Measurements from ENCODE around the gene PGLYRP4. TPM values are rescaled to one million over a fixed set of nuclear protein-coding genes. Genes with fewer than 3 reads are reported as not detected.
"Not testable (repeated sequence)": the region's sequence is repeated elsewhere in the genome, so short reads cannot be mapped to it uniquely, and the experiment has no call there.

Gene PGLYRP4
- total RNA-seq, 1 donor from 2014 or later: not detected

DNA sequence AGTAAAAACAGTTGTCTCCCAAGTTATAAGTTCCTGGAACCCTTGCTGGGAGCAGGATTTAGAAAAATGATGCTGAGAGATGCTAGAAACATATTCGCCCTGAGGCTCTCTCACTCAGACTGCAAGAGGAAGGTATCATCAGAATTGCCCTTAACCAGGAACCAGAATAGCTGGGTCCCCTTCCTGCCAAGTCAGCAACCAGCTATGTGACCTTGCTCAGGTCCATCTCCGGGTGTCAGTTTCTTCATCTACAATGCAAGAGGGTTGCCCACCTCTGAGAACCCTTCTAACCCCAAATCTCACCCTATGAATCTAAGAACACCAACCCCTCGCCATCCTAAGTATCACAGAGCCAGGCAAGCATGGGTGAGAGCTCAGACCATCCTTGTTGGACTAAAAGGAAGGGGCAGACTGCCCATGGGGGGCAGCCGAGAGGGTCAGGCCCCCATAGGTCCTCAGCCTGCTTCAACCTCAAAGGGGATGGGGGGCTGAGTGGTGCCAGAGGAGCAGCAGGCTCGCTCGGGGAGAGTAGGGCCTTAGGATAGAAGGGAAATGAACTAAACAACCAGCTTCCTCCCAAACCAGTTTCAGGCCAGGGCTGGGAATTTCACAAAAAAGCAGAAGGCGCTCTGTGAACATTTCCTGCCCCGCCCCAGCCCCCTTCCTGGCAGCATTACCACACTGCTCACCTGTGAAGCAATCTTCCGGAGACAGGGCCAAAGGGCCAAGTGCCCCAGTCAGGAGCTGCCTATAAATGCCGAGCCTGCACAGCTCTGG, 8.6 kb upstream of the PGLYRP4 start:
- peak in 1 of 2 donors; percentile 5 for DNase-seq (ENCODE audit: low read depth in 2 of 2)

DNA sequence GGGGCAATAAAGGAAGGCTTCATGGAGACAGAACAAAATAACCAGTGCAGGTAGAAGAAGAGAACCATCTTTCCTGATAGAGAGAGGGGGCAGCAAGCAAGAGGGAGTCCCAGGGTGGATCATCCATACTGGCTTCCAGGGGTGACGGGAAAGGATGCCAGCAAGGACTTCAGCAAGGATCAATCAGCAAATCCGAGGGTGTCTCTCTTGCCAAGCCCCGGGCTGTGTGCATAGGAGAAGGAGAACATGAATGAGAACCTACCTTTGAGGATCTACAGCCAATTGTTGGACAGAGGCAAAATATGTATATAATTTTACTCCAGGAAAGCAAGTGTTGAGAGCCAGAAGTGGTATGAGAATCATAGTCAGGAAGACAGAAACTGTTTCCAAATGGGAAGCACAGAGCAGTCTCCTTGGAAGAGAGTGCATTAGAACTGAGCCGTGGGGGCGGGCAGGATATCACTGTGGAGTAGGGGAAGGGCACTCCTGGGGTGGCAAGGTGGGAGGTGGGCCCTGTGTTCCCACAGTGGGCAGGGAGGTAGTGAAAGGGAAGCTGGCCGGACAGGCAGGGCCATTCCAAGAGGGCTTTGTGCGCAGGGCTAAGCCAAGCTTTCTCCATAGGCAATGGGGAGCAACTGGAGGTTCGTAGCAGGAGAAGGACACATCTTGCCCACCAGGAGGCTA, 7.9 kb upstream of the PGLYRP4 start:
- no peak for DNase-seq (ENCODE audit: low read depth in 2 of 2)

GRCh38 chr1:153355445-153356071, 6.9 kb upstream of the PGLYRP4 start:
- peak; percentile 51 to 71 for DNase-seq (ENCODE audit: low read depth in 2 of 2)

DNA sequence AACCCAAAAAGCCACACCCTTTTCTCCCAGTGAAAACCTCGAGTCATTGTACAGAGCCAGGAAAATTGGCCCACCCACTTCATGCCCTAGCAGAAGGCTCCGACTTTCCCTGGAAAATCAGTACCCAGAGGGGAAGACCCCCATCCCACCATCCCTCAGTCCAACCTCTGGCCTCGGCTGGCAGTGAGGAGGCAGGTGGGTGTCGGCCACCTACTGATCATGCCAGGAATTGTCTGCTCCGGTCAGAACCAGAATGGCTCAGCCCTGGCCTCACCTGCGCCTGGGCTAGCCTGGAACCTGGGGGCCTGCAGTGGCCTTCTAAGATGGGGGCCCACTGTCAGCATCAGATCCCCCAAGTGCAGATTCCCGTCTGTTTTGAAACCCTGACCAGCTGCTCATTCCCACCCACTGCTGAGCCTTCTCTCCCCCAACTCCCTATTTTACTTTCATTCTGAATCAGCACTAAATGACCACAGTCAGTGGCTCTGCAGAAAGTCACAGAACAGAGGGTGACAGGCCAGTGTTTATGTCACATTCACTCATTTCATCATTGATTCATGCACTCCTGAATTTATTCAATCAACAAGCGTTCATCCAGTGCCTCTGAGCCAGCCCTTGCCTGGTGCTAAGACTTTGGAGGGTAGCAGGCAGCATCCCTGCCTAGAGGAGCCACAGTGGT, 6.0 kb upstream of the PGLYRP4 start:
- DNase-seq (ENCODE audit: low read depth in 2 of 2): no peak

GRCh38 chr1:153353226-153353947, 4.7 kb upstream of the PGLYRP4 start:
- DNase-seq (ENCODE audit: low read depth in 2 of 2): no peak

GRCh38 chr1:153352523-153352922, 3.9 kb upstream of the PGLYRP4 start:
- DNase-seq (ENCODE audit: low read depth in 2 of 2): peak; percentile 67 to 78

- no peak for DNase-seq (ENCODE audit: low read depth in 2 of 2)
Measured at GRCh38 chr1:153350321-153350957, 1.8 kb upstream of the PGLYRP4 start.

DNA sequence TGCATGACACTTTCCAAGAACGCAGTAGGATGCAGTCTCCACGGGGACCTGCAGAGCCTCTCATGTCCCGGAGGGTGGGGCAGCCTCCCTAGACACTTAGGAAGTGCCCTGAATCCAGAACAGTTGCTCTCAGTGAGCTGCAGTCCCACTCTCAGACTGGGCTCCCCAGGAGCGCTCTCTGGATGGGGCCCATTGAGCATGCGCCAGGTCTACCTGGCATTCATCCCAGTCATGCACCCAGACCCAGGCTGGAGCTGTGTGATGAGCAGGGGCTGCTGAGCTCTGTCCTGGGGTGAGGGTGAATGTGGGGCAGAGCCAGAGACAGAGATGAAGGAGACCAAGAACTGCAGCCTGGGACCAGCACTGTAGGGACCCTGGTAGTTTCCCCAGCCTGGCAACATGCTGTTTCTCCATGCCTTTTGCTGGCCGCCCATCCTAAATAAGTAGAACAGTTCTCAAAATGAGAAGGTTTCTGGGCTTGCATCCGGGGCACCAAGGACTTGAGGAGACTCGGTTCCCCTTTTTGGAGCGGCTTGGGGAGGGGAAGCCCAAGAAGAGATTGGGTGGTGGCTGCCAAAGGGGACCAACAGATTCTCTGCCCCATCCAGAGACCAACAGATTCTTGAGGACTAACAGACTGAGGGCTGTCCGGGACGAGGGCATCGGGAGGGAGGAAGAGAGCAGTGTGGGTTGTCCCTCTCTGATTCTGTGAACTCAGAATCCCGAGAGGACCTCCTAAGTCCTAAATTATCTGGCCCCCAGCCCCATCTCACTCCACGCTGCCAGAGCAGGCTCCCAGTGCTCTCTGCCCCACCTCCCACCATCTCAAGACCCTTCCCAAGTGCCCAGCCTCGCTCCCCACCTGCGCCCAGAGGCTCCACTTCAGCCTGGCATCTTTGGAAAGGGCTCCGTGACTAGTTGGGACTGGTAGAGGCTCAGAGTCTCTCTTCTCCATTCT, 1.0 kb upstream of the PGLYRP4 start:
- DNase-seq (ENCODE audit: low read depth in 2 of 2): no peak

GRCh38 chr1:153347856-153348255, 785 bp downstream of the PGLYRP4 start:
- DNase-seq (ENCODE audit: low read depth in 2 of 2): no peak

DNA sequence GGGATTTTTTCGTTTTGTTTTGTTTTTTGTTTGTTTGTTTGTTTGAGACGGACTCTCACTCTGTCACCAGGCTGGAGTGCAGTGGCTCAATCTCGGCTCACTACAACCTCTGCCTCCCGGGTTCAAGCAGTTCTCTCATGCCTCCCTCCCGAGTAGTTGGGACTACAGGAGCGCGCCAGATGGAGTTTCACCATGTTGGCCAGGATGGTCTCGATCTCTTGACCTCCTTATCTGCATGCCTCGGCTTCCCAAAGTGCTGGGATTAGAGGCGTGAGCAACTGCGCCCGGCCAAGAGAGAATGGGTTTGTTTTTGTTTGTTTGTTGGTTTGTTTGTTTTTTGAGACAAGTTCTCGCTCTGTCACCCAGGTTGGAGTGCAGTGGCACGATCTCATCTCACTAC, 1.6 kb downstream of the PGLYRP4 start:
- not testable (repeated sequence) for DNase-seq (ENCODE audit: low read depth in 2 of 2)

- no peak for DNase-seq (ENCODE audit: low read depth in 2 of 2)
Measured at GRCh38 chr1:153346077-153346723, 2.4 kb downstream of the PGLYRP4 start.

DNA sequence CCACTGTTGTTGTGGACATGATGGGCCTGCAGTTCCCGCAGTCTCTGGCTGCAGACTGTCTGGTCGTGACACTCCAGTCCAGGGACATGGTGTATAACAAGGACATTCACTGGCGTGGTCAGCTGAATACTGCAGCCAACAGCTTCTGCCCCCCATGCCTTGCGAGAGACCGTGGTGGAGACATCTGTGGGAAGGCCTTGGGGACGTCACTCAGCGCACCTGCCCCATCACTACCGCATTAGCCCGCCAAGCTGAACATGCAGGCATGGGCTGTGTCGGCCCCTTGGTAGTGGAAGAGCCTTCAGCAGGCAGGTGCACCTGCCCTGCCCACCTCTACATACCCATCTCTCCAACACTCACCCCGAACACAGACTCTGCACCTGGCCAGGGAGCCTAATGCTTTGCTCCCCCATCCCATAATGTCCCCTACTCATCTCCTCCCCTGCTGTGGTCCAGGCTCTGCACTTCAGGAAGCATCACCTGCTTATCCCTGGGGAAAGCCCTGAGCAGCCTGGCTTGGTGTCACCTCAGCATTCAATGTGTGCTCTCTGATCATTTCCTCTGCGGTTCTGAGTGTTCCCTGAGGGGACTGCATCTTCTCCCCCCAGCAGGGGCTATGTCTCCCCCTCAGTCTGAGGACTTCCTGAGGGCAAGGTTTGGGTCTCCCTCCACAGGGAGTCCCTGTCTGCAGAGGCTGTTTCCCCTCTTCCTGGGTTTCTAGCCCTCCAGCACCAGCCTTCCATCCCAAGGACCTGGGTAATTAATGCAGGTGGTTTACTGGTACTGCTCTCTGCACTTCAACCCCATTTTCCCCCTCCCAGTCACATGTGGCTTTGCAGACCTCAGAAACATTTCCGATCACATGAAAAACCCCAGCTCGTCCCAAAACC, 3.2 kb downstream of the PGLYRP4 start:
- no peak for DNase-seq (ENCODE audit: low read depth in 2 of 2)

DNA sequence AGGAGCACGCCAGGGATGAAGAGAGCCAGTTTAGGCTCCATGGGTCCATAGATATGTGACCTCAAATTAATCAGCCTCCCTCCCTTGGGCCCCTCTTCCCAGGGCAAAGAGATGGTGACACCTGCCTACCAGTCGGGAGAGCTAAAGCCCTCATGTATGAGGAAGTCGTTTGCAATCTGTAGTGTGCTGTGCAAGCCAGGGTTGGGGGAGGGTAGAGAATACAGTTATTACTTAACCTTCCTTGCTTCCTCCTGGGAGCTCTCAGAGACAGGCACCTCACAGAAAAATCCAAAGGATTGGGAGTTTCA, 4.0 kb downstream of the PGLYRP4 start:
- no peak for DNase-seq (ENCODE audit: low read depth in 2 of 2)

DNA sequence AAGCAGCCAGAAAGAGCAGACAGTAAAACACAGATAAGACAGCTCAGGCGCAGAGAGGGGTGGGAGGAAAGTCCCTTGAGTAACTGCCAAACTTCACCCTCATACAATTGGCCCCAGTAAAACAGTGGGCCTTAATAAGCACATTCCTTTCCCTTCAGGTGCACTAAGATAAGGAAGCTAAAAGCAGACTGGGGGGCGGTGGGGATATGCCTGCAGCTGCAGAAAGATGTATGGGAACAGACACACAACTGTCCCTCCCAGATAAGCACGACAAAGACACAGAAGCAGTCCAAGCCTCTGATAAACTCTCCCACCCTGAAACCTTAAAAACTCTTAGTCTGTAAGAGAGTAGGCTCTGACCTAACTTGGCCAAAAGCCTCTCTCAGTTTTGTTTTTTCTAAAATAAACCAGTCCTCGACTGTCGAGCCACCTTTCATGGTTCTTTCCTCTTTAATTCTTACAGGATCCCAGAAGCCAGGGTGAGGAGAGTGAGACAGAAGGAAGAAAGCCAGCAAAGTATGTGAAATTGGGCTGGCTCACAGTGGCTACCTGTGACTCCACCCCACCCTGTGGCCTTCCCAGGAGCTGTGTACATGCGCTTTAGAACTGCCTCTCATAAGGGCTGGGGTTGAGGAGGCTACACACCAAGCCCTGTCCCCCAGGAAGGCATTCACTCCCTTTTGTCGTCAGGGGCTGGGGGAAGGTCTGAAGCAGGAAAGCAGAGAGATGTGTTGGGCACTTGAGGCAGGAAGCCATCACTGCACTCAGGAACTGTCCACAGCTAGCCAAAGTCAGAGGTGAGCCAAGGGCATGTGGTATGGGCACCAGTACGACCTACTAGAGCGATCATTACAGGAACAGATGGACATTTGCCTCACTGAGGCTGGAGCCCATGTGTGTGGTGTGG, 4.6 kb downstream of the PGLYRP4 start:
- DNase-seq (ENCODE audit: low read depth in 2 of 2): no peak

DNA sequence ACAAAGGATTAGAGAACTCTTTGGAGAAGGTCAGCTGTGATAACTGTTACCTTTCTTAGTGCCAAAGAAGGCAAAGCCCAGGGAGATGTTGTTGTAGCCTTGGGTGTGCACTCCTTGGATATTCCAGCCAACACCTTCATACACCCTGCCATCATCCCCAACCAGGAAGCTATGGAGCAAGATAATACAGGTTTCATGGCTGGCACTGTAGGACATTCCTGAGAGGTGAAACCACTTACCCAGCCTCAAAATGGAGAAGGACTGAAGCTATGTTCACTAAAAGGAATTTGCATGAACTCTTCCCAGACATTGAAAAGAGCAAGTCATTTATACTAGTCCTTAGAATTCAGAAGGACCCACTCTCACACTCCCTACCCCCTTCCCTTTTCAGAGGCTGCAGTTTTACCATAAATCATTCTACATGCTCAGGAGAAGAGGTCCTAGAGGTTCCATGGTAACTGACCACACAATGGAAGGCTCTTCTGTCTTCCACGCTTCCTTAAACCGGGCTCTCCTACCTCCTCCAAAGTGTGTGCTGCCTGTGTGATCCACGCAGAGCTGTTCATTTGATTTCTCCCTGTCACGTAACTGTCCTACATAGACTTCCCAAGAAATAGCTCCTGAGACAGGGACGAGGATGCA, 5.5 kb downstream of the PGLYRP4 start:
- DNase-seq (ENCODE audit: low read depth in 2 of 2): no peak

DNA sequence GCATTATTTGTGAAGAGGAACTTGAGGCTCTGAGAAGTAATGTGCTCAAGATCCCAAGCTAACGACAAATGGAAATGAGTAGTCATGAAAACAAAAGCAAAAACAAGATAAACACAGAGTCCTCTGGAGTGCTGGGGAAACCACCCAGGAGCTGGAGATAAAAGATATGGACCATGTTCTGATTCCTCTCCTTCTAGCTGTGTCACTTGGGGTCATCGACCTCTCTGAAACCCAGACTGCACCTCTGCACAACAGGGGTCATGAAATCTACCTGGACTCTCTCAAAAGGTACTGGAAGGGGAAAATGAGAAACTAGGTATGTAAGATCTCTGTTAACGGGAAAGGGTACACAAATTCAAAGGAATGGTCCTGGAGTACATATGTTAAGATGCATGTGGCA, 6.5 kb downstream of the PGLYRP4 start:
- no peak for DNase-seq (ENCODE audit: low read depth in 2 of 2)

DNA sequence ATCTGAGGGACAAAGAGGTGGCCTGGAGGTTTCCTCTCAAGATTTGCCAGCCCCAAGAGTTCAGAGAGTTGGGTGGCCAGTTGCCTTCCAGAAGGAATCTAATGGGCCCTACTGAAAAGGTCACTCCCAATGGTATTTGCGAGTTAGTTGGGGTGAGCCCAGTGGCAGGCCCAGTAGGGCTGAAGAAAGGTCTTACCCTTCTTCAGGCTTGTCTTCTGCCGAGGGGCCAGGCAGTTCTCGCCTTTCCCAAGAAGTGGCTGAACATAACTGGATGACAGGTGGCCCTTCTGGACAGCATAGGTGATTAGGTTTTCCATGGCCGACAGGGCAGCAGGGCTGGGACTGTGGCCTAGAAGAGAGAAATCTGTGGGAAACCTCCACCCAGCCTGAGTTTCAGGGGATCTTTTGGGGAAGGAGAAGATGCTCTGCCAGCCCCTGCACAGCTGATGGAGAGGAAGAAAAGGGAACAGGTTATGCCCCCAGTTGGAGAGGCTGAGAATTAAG, 7.2 kb downstream of the PGLYRP4 start:
- no peak for DNase-seq (ENCODE audit: low read depth in 2 of 2)

All from lung microvascular endothelial cell (primary cell).